ENCODE results near the gene BMI1.
"Not testable (repeated sequence)": the region's sequence is repeated elsewhere in the genome, so short reads cannot be mapped to it uniquely, and the experiment has no call there.

BMI1 gene

DNA sequence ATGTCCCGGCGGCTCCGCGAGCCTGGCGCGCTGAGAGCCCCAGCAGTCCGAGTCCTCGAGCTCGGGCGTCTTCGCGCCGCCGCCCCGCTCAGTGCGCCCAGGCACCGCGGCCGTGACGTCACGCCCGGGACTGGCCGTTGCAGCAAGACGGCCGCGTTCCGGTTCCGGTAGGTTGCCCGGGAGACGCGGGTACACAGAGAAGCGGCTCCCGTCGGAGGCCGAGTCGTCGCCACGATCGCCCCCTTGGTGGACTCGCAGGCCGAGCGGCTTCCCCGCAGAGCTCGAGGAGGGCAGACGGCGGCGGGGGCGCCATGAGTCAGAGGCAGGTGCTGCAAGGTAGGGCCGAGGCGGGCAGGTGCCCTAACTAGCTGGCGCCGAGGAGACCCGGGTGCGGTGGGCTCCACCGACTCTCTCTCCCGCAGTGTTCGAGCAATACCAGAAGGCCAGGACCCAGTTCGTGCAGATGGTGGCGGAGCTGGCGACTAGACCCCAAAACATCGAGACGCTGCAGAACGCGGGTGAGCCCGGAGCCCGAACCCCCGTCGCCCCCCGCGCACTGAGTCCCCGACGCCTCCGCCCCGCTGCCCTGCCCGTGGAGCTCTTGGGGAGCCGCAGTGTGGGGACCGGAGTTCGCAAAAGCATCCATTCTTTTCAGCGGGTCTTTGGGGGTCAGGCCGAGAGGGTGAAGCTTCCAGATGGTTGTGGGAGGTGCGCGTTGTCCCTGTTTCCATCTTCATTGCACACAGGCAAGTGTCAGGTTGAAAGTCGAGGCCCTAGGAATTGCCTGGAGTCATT lies 24.6 kb downstream of the BMI1 start, which contains the start of gene SPAG6:
TSS of gene SPAG6 (plus strand) at position 196 of the 795 bp plus-strand sequence. CDS start at position 312, 116 bp downstream.
- H3K27me3 ChIP-seq (replicated peaks; ENCODE audit: control insufficient read depth, insufficient read depth, low read length): no peaks in the 10 kb centered on the region; the same call in 1 of the 2 replicates
- TF ChIP-seq, protein P1, sequence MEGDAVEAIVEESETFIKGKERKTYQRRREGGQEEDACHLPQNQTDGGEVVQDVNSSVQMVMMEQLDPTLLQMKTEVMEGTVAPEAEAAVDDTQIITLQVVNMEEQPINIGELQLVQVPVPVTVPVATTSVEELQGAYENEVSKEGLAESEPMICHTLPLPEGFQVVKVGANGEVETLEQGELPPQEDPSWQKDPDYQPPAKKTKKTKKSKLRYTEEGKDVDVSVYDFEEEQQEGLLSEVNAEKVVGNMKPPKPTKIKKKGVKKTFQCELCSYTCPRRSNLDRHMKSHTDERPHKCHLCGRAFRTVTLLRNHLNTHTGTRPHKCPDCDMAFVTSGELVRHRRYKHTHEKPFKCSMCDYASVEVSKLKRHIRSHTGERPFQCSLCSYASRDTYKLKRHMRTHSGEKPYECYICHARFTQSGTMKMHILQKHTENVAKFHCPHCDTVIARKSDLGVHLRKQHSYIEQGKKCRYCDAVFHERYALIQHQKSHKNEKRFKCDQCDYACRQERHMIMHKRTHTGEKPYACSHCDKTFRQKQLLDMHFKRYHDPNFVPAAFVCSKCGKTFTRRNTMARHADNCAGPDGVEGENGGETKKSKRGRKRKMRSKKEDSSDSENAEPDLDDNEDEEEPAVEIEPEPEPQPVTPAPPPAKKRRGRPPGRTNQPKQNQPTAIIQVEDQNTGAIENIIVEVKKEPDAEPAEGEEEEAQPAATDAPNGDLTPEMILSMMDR (IDR thresholded peaks at IDR 0.05; ENCODE audit: insufficient read depth, low read length, poor library complexity, severe bottlenecking): no peak
- H3K4me3 ChIP-seq (replicated peaks; ENCODE audit: low read depth, low read length): no peak within 1 kb of the TSS
- no peaks in the 10 kb centered on the region for H3K36me3 ChIP-seq (ENCODE audit: control insufficient read depth, insufficient read depth, low read length)
- no peak for DNase-seq (ENCODE audit: extremely low read depth, insufficient read length)

- DNase-seq (ENCODE audit: extremely low read depth, insufficient read length): no peak
- H3K4me3 ChIP-seq (replicated peaks; ENCODE audit: low read depth, low read length): no peak overlapping the region
- H3K27me3 ChIP-seq (replicated peaks; ENCODE audit: control insufficient read depth, insufficient read depth, low read length): no peaks in the 10 kb centered on the region; the same call in 1 of the 2 replicates
- no peaks in the 10 kb centered on the region for H3K36me3 ChIP-seq (ENCODE audit: control insufficient read depth, insufficient read depth, low read length)
- TF ChIP-seq, protein P1 (IDR thresholded peaks at IDR 0.05; ENCODE audit: insufficient read depth, low read length, poor library complexity, severe bottlenecking): no peak
Measured at GRCh38 chr10:22346096-22346661, 25.3 kb downstream of the BMI1 start.

- Histone ChIP-seq H3K4me3 (replicated peaks; ENCODE audit: low read depth, low read length) (no peak overlapping the region), H3K27me3 (replicated peaks; ENCODE audit: control insufficient read depth, insufficient read depth, low read length) (no peaks in the 10 kb centered on the region), H3K36me3 (ENCODE audit: control insufficient read depth, insufficient read depth, low read length) (no peaks in the 10 kb centered on the region)
- no peak for DNase-seq (ENCODE audit: extremely low read depth, insufficient read length)
- TF ChIP-seq, protein P1 (IDR thresholded peaks at IDR 0.05; ENCODE audit: insufficient read depth, low read length, poor library complexity, severe bottlenecking): no peak
Measured at GRCh38 chr10:22349755-22350154, 28.9 kb downstream of the BMI1 start.

DNA sequence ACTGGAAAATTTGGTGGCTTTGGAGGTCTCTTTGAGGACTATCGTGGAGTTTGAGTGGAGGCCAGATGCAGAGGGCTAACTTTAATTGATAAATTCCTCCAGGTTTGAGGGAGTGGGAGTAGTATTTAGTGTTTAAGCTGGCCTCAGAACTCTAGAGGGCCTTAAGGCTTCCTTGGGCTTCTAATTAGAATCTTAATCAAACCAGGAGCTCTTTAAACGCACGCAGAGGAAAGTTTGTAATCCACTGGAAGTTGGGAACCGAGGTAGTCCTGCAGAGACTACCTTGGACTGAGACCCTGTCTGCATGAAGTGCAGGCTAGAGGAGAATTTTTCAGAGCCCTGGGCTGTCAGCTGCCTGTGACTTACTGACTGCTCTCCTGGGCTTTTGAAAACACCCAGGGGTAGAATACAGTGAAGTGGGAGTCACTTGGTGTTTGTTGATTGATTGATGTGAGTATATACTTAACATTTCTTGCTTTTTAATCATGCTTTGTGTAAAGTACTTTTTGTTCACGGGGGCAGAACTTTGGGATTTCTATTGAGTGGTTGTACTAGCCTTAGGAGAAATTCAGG lies 30.3 kb downstream of the BMI1 start:
- Histone ChIP-seq H3K36me3 (ENCODE audit: control insufficient read depth, insufficient read depth, low read length) (no peaks in the 10 kb centered on the region), H3K4me3 (replicated peaks; ENCODE audit: low read depth, low read length) (no peak overlapping the region), H3K27me3 (replicated peaks; ENCODE audit: control insufficient read depth, insufficient read depth, low read length) (no peaks in the 10 kb centered on the region)
- no peak for DNase-seq (ENCODE audit: extremely low read depth, insufficient read length)
- TF ChIP-seq, protein P1 (IDR thresholded peaks at IDR 0.05; ENCODE audit: insufficient read depth, low read length, poor library complexity, severe bottlenecking): no peak

DNA sequence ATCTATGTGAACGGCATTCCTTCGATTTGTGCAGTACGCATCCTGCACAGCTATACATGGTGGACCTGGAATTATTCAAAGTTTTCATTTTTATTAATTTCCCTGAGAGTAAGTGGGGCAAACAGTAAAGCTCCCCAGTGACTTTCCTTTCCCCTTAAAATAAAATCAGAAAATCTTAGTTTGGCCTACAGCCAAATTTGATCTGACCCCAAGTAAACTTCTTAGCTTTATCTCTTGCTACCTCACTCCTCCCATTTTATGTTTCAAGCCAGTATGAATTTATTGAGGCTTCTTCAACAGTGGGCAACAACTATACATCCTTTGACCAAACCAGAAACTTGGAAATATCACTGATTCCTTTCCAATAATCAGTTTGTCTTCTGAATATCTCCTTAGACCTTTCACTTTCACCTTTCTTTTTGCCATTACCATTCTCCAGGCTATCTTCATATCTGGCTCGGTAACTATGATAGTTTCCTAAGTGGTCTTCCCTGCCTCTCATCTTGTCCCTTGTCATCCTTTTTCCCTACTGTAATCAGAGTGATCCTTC lies 35.5 kb downstream of the BMI1 start:
- no peak for DNase-seq (ENCODE audit: extremely low read depth, insufficient read length)
- H3K4me3 ChIP-seq (replicated peaks; ENCODE audit: low read depth, low read length): no peak overlapping the region
- TF ChIP-seq, protein P1 (IDR thresholded peaks at IDR 0.05; ENCODE audit: insufficient read depth, low read length, poor library complexity, severe bottlenecking): no peak
- no peaks in the 10 kb centered on the region for H3K36me3 ChIP-seq (ENCODE audit: control insufficient read depth, insufficient read depth, low read length)
- no peaks in the 10 kb centered on the region for H3K27me3 ChIP-seq (replicated peaks; ENCODE audit: control insufficient read depth, insufficient read depth, low read length)

- H3K27me3 ChIP-seq (replicated peaks; ENCODE audit: control insufficient read depth, insufficient read depth, low read length); H3K36me3 ChIP-seq (ENCODE audit: control insufficient read depth, insufficient read depth, low read length); DNase-seq (ENCODE audit: extremely low read depth, insufficient read length); H3K4me3 ChIP-seq (replicated peaks; ENCODE audit: low read depth, low read length): not testable (repeated sequence)
Measured at GRCh38 chr10:22357770-22358169, 36.9 kb downstream of the BMI1 start.
